ENCODE results near the gene TXNDC11.

The TXNDC11 gene

DNA sequence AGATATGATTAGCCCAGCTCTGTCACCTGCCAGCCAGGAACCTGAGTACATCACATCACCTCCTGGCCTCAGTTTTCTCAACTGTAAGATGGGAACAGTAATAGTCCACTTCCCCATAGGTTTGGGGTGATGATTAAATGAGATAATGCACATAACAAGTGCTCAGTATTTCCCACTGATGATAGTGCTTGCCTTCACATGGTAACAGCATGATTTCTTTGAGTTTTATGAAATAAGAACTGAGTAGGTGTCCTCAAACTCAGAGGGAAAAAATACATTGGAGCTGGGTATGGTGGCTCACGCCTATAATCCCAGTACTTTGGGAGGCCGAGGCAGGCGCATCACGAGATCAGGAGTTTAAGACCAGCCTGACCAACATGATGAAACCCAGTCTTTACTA is 104.5 kb downstream of the TXNDC11 start:
- no peak overlapping the region for H3K27ac ChIP-seq
- TF ChIP-seq, protein P1, sequence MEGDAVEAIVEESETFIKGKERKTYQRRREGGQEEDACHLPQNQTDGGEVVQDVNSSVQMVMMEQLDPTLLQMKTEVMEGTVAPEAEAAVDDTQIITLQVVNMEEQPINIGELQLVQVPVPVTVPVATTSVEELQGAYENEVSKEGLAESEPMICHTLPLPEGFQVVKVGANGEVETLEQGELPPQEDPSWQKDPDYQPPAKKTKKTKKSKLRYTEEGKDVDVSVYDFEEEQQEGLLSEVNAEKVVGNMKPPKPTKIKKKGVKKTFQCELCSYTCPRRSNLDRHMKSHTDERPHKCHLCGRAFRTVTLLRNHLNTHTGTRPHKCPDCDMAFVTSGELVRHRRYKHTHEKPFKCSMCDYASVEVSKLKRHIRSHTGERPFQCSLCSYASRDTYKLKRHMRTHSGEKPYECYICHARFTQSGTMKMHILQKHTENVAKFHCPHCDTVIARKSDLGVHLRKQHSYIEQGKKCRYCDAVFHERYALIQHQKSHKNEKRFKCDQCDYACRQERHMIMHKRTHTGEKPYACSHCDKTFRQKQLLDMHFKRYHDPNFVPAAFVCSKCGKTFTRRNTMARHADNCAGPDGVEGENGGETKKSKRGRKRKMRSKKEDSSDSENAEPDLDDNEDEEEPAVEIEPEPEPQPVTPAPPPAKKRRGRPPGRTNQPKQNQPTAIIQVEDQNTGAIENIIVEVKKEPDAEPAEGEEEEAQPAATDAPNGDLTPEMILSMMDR (conservative IDR thresholded peaks at IDR 0.05; ENCODE audit: low read depth, low read length): no peak
- no peaks in the 10 kb centered on the region for H3K27me3 ChIP-seq (ENCODE audit: insufficient read depth, low read depth)
- no peaks in the 10 kb centered on the region for H4K20me1 ChIP-seq (ENCODE audit: insufficient read depth)
- H3K4me1 ChIP-seq (ENCODE audit: low read depth, poor library complexity, severe bottlenecking): peaks cover 24% of the 10 kb centered on the region
- no peak overlapping the region for H3K4me3 ChIP-seq (IDR thresholded peaks at IDR 0.05; ENCODE audit: insufficient read depth, low read depth, low read length)
- H3K79me2 ChIP-seq (ENCODE audit: insufficient read depth, low read depth): no peaks in the 10 kb centered on the region
- H3K4me2 ChIP-seq: no peak overlapping the region
- H3K36me3 ChIP-seq (ENCODE audit: insufficient read depth): no peaks in the 10 kb centered on the region
- H3K9ac ChIP-seq: no peak overlapping the region
- H2AFZ ChIP-seq (ENCODE audit: low read depth): no peak overlapping the region

DNA sequence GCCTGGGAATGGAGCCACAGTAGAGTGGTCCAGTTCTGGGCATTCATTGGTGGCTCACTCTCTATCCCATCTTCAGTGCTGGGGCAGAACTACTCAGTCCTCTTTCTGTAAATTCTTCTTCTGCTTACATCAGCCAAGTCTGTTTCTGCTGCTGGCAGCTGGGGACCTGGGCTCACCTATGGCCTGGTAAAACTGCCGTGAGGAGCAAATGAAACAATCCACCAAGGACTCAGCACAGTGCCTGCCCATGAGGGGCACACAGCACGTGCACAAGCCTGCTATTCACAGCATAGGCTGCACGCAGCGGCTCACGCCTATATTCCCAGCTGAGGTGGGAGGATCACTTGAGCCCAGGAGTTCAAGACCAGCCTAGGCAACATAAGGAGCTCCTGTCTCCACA is 105.3 kb downstream of the TXNDC11 start:
- Histone ChIP-seq H3K4me2 (no peak overlapping the region), H3K4me3 (IDR thresholded peaks at IDR 0.05; ENCODE audit: insufficient read depth, low read depth, low read length) (no peak overlapping the region), H3K79me2 (ENCODE audit: insufficient read depth, low read depth) (no peaks in the 10 kb centered on the region), H3K27ac (no peak overlapping the region), H3K27me3 (ENCODE audit: insufficient read depth, low read depth) (no peaks in the 10 kb centered on the region), H3K36me3 (ENCODE audit: insufficient read depth) (no peaks in the 10 kb centered on the region), H2AFZ (ENCODE audit: low read depth) (no peak overlapping the region), H4K20me1 (ENCODE audit: insufficient read depth) (no peaks in the 10 kb centered on the region), H3K9ac (no peak overlapping the region), H3K4me1 (ENCODE audit: low read depth, poor library complexity, severe bottlenecking) (peaks cover 19% of the 10 kb centered on the region)
- TF ChIP-seq, protein P1 (conservative IDR thresholded peaks at IDR 0.05; ENCODE audit: low read depth, low read length): no peak

DNA sequence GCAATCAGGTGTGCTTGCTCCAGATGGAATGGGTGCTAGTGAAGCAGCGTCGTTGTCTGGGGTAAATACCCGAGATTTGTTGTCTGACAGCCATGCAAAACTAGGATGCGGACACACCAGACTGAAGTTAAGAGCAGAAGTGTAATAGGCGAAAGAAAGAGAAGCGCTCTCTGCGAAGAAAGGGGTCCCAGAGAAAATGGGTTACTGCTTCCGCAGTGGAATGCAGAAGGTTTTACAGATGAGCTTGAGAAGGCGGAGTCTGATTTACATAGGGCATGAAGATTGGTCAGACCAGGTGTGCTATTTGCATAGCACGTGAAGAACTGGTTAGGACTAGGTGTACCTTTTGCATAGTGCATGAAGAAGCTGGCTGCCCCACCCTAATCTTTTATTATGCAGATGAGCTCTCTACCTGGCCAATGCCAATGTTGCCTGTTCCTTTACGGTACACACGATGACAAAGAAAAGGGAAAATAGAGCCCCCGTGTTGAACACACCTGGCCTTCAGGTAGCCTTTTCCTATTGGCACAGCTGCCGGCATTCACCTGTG is 106.4 kb downstream of the TXNDC11 start:
- no peak overlapping the region for H3K4me2 ChIP-seq
- H3K36me3 ChIP-seq (ENCODE audit: insufficient read depth): no peaks in the 10 kb centered on the region
- no peaks in the 10 kb centered on the region for H3K79me2 ChIP-seq (ENCODE audit: insufficient read depth, low read depth)
- no peak overlapping the region for H3K4me3 ChIP-seq (IDR thresholded peaks at IDR 0.05; ENCODE audit: insufficient read depth, low read depth, low read length)
- H3K4me1 ChIP-seq (ENCODE audit: low read depth, poor library complexity, severe bottlenecking): peaks cover 9% of the 10 kb centered on the region
- H3K27ac ChIP-seq: no peak overlapping the region
- no peak overlapping the region for H2AFZ ChIP-seq (ENCODE audit: low read depth)
- TF ChIP-seq, protein P1 (conservative IDR thresholded peaks at IDR 0.05; ENCODE audit: low read depth, low read length): no peak
- no peaks in the 10 kb centered on the region for H4K20me1 ChIP-seq (ENCODE audit: insufficient read depth)
- H3K27me3 ChIP-seq (ENCODE audit: insufficient read depth, low read depth): no peaks in the 10 kb centered on the region
- H3K9ac ChIP-seq: no peak overlapping the region

DNA sequence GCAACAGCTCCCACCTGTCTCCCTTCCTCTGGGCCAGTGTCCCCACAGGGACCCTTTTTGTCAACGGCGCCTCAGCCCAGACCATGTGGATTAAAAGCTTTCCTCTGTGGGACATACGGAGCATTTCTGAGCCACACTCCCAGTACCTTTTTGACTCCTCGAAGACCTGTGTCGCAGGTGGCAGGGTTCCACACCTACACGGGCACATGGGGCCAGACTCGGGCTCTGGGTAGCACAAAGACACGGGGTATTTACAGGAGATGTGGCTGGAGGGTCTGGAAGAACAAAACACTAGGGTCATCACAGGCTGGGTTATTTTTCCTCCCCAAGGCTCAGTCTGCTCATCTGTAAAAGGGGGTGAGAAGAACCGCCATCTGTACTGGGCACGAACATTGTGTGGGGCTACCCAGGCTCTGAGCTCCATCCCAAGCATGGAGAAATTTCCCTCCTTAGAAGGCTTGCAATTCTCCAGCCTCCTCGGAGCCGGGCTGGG is 106.9 kb downstream of the TXNDC11 start:
- Histone ChIP-seq H3K4me1 (ENCODE audit: low read depth, poor library complexity, severe bottlenecking) (peaks cover 4% of the 10 kb centered on the region), H3K4me2 (no peak overlapping the region), H3K79me2 (ENCODE audit: insufficient read depth, low read depth) (no peaks in the 10 kb centered on the region), H3K27me3 (ENCODE audit: insufficient read depth, low read depth) (no peaks in the 10 kb centered on the region), H3K9ac (no peak overlapping the region), H3K36me3 (ENCODE audit: insufficient read depth) (no peaks in the 10 kb centered on the region), H4K20me1 (ENCODE audit: insufficient read depth) (no peaks in the 10 kb centered on the region), H3K4me3 (IDR thresholded peaks at IDR 0.05; ENCODE audit: insufficient read depth, low read depth, low read length) (no peak overlapping the region), H3K27ac (no peak overlapping the region), H2AFZ (ENCODE audit: low read depth) (no peak overlapping the region)
- TF ChIP-seq, protein P1 (conservative IDR thresholded peaks at IDR 0.05; ENCODE audit: low read depth, low read length): no peak
